ENCODE measurements around the gene PRIM2. TPM values are rescaled to one million over a fixed set of nuclear protein-coding genes. Genes with fewer than 3 reads are reported as not detected.

PRIM2 gene
- total and polyA plus RNA-seq, 2 experiments from 2014 or later: 45.5 to 75.2 TPM

DNA sequence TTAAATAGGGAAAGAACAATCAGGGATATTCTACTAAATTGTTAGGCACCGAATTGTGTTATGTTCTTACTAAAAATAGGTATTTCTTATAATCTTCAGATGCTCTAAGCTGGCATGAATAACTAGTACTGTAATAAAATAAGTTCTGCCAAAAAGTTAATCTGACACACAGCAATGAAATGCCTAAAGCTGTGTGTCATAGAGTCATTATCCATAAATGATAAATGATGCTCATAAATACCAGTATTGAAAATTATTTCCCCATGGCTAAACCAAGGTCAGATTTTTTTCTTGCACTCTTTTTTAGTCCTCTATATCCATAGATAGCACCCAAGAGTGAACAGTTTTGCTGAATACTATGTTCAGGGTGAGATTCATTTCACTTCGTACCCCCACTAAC is 11.7 kb upstream of the PRIM2 start:
- Mint-ChIP-seq H3K27me3 (ENCODE audit: insufficient read depth, low read depth, poor library complexity) (no peaks in the 10 kb centered on the region), H3K4me1 (no peaks in the 10 kb centered on the region), H3K9me3 (peaks cover 5% of the 10 kb centered on the region), H3K36me3 (ENCODE audit: low read depth) (peaks cover 5% of the 10 kb centered on the region; the same call in 2 of the 3 replicates), H3K4me3 (no peak overlapping the region), H3K27ac (no peak overlapping the region)
- no peak for DNase-seq (ENCODE audit: low spot score)
- H3K27ac ChIP-seq (ENCODE audit: low read depth): no peak overlapping the region
- H3K4me2 ChIP-seq: no peak overlapping the region
- H3K36me3 ChIP-seq (ENCODE audit: insufficient read depth): no peaks in the 10 kb centered on the region
- H4K20me1 ChIP-seq (replicated peaks; ENCODE audit: insufficient read depth): no peaks in the 10 kb centered on the region
- no peak overlapping the region for H2AFZ ChIP-seq
- no peaks in the 10 kb centered on the region for H3K4me1 ChIP-seq (ENCODE audit: insufficient read depth)
- no peak for TF ChIP-seq JUNB (IDR thresholded peaks at IDR 0.05; ENCODE audit: unreplicated experiment)
- TF ChIP-seq, protein P1, sequence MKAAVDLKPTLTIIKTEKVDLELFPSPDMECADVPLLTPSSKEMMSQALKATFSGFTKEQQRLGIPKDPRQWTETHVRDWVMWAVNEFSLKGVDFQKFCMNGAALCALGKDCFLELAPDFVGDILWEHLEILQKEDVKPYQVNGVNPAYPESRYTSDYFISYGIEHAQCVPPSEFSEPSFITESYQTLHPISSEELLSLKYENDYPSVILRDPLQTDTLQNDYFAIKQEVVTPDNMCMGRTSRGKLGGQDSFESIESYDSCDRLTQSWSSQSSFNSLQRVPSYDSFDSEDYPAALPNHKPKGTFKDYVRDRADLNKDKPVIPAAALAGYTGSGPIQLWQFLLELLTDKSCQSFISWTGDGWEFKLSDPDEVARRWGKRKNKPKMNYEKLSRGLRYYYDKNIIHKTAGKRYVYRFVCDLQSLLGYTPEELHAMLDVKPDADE (IDR thresholded peaks at IDR 0.05): no peak
- TF ChIP-seq, protein P2, sequence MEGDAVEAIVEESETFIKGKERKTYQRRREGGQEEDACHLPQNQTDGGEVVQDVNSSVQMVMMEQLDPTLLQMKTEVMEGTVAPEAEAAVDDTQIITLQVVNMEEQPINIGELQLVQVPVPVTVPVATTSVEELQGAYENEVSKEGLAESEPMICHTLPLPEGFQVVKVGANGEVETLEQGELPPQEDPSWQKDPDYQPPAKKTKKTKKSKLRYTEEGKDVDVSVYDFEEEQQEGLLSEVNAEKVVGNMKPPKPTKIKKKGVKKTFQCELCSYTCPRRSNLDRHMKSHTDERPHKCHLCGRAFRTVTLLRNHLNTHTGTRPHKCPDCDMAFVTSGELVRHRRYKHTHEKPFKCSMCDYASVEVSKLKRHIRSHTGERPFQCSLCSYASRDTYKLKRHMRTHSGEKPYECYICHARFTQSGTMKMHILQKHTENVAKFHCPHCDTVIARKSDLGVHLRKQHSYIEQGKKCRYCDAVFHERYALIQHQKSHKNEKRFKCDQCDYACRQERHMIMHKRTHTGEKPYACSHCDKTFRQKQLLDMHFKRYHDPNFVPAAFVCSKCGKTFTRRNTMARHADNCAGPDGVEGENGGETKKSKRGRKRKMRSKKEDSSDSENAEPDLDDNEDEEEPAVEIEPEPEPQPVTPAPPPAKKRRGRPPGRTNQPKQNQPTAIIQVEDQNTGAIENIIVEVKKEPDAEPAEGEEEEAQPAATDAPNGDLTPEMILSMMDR (conservative IDR thresholded peaks at IDR 0.05; ENCODE audit: low read depth in 2 of 2): no peak
- no peak for TF ChIP-seq EZH2 (IDR thresholded peaks at IDR 0.05; ENCODE audit: low read depth, unreplicated experiment)
- TF ChIP-seq ZNF114 (CRISPR knock-in tag; IDR thresholded peaks at IDR 0.05): no peak
- no peak for TF ChIP-seq EZH2phosphoT487 (IDR thresholded peaks at IDR 0.05; ENCODE audit: unreplicated experiment)
- TF ChIP-seq NANOG (IDR thresholded peaks at IDR 0.05; ENCODE audit: borderline replicate concordance): no peak
- TF ChIP-seq, protein P3, sequence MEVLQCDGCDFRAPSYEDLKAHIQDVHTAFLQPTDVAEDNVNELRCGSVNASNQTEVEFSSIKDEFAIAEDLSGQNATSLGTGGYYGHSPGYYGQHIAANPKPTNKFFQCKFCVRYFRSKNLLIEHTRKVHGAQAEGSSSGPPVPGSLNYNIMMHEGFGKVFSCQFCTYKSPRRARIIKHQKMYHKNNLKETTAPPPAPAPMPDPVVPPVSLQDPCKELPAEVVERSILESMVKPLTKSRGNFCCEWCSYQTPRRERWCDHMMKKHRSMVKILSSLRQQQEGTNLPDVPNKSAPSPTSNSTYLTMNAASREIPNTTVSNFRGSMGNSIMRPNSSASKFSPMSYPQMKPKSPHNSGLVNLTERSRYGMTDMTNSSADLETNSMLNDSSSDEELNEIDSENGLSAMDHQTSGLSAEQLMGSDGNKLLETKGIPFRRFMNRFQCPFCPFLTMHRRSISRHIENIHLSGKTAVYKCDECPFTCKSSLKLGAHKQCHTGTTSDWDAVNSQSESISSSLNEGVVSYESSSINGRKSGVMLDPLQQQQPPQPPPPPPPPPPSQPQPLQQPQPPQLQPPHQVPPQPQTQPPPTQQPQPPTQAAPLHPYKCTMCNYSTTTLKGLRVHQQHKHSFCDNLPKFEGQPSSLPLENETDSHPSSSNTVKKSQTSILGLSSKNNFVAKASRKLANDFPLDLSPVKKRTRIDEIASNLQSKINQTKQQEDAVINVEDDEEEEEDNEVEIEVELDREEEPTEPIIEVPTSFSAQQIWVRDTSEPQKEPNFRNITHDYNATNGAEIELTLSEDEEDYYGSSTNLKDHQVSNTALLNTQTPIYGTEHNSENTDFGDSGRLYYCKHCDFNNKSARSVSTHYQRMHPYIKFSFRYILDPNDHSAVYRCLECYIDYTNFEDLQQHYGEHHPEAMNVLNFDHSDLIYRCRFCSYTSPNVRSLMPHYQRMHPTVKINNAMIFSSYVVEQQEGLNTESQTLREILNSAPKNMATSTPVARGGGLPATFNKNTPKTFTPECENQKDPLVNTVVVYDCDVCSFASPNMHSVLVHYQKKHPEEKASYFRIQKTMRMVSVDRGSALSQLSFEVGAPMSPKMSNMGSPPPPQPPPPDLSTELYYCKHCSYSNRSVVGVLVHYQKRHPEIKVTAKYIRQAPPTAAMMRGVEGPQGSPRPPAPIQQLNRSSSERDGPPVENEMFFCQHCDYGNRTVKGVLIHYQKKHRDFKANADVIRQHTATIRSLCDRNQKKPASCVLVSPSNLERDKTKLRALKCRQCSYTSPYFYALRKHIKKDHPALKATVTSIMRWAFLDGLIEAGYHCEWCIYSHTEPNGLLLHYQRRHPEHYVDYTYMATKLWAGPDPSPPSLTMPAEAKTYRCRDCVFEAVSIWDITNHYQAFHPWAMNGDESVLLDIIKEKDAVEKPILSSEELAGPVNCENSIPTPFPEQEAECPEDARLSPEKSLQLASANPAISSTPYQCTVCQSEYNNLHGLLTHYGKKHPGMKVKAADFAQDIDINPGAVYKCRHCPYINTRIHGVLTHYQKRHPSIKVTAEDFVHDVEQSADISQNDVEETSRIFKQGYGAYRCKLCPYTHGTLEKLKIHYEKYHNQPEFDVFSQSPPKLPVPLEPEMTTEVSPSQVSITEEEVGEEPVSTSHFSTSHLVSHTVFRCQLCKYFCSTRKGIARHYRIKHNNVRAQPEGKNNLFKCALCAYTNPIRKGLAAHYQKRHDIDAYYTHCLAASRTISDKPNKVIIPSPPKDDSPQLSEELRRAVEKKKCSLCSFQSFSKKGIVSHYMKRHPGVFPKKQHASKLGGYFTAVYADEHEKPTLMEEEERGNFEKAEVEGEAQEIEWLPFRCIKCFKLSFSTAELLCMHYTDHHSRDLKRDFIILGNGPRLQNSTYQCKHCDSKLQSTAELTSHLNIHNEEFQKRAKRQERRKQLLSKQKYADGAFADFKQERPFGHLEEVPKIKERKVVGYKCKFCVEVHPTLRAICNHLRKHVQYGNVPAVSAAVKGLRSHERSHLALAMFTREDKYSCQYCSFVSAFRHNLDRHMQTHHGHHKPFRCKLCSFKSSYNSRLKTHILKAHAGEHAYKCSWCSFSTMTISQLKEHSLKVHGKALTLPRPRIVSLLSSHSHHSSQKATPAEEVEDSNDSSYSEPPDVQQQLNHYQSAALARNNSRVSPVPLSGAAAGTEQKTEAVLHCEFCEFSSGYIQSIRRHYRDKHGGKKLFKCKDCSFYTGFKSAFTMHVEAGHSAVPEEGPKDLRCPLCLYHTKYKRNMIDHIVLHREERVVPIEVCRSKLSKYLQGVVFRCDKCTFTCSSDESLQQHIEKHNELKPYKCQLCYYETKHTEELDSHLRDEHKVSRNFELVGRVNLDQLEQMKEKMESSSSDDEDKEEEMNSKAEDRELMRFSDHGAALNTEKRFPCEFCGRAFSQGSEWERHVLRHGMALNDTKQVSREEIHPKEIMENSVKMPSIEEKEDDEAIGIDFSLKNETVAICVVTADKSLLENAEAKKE (CRISPR knock-in tag; IDR thresholded peaks at IDR 0.05): no peak
- TF ChIP-seq POLR2AphosphoS5 (IDR thresholded peaks at IDR 0.05; ENCODE audit: low read depth): no peak
- TF ChIP-seq ZNF331 (CRISPR knock-in tag; IDR thresholded peaks at IDR 0.05; ENCODE audit: low read depth): no peak
- no peak for TF ChIP-seq STAT1 (IDR thresholded peaks at IDR 0.05; ENCODE audit: unreplicated experiment)
- TF ChIP-seq, protein P4, sequence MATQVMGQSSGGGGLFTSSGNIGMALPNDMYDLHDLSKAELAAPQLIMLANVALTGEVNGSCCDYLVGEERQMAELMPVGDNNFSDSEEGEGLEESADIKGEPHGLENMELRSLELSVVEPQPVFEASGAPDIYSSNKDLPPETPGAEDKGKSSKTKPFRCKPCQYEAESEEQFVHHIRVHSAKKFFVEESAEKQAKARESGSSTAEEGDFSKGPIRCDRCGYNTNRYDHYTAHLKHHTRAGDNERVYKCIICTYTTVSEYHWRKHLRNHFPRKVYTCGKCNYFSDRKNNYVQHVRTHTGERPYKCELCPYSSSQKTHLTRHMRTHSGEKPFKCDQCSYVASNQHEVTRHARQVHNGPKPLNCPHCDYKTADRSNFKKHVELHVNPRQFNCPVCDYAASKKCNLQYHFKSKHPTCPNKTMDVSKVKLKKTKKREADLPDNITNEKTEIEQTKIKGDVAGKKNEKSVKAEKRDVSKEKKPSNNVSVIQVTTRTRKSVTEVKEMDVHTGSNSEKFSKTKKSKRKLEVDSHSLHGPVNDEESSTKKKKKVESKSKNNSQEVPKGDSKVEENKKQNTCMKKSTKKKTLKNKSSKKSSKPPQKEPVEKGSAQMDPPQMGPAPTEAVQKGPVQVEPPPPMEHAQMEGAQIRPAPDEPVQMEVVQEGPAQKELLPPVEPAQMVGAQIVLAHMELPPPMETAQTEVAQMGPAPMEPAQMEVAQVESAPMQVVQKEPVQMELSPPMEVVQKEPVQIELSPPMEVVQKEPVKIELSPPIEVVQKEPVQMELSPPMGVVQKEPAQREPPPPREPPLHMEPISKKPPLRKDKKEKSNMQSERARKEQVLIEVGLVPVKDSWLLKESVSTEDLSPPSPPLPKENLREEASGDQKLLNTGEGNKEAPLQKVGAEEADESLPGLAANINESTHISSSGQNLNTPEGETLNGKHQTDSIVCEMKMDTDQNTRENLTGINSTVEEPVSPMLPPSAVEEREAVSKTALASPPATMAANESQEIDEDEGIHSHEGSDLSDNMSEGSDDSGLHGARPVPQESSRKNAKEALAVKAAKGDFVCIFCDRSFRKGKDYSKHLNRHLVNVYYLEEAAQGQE (IDR thresholded peaks at IDR 0.05; ENCODE audit: unreplicated experiment): no peak
- no peak for TF ChIP-seq CREB1 (CRISPR knock-in tag; IDR thresholded peaks at IDR 0.05; ENCODE audit: low read depth)
- H3K27me3 ChIP-seq (ENCODE audit: insufficient read depth): no peaks in the 10 kb centered on the region
- H3K9me2 ChIP-seq (ENCODE audit: insufficient read depth): no peaks in the 10 kb centered on the region
- H3K79me2 ChIP-seq (replicated peaks; ENCODE audit: insufficient read depth): no peaks in the 10 kb centered on the region
- H3F3A ChIP-seq (replicated peaks; ENCODE audit: low read depth): no peaks in the 10 kb centered on the region
- H3K4me3 ChIP-seq: no peak overlapping the region
- no peak for ATAC-seq

Data from GM23338 (cell line).